Measurements from ENCODE around the gene FAM98A. TPM values are rescaled to one million over a fixed set of nuclear protein-coding genes. Genes with fewer than 3 reads are reported as not detected.

Gene FAM98A
- total and polyA plus RNA-seq, 9 of the 15 experiments (the other 6 are each of a cell fraction or from before 2014, with no cell fraction given): 16.5 to 238 (median 44.6) TPM

DNA sequence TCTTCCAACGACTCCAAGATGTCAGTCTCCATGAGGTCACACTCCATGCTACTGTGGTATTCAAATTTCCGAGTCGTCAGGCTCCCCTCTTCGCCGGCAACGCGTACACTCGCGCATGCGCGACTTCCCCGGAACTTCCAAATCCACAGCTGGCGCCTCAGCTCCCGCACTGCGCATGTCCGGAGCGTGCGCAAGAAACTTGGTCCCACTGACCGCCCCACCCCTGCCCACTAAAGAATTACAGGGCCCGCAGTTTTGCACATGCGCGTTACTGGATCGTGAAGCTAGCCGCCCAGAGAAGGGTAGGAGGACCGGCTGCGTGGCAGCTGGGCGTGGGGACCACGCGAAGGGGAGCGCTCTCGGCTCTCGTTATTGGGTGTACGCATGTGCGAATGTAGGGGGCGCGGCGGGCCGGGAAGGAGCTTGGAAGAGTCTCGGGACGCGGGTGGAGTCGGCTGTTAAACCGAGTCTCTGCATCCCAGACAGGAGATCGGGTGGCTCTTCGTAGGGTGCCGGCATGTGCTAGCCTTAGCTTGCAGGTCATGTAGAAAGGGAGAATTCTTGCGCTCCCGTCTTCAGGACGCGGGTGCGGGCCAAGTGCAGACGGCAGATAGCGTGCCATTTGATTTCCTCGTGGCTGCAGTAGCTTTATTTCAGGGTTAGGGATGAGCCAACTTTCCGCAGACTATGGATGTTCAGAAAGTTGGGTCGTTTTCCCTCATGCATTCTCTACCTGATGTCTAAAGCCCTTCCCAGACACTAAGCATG lies at the start of gene FAM98A (continued):
- TF ChIP-seq, protein P1, sequence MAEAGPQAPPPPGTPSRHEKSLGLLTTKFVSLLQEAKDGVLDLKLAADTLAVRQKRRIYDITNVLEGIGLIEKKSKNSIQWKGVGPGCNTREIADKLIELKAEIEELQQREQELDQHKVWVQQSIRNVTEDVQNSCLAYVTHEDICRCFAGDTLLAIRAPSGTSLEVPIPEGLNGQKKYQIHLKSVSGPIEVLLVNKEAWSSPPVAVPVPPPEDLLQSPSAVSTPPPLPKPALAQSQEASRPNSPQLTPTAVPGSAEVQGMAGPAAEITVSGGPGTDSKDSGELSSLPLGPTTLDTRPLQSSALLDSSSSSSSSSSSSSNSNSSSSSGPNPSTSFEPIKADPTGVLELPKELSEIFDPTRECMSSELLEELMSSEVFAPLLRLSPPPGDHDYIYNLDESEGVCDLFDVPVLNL (CRISPR knock-in tag; IDR thresholded peaks at IDR 0.05; ENCODE audit: low read depth): peak; percentile 51; the same call in 1 of the 2 replicates
- TF ChIP-seq MYBL2 (IDR thresholded peaks at IDR 0.05; ENCODE audit: low read depth): no peak
- TF ChIP-seq MYBL2 (CRISPR knock-in tag; IDR thresholded peaks at IDR 0.05; ENCODE audit: borderline replicate concordance): no peak
- peak; percentile 63; the same call in 1 of the 2 replicates for TF ChIP-seq SMAD4 (CRISPR knock-in tag; conservative IDR thresholded peaks at IDR 0.05)
- TF ChIP-seq, protein P2, sequence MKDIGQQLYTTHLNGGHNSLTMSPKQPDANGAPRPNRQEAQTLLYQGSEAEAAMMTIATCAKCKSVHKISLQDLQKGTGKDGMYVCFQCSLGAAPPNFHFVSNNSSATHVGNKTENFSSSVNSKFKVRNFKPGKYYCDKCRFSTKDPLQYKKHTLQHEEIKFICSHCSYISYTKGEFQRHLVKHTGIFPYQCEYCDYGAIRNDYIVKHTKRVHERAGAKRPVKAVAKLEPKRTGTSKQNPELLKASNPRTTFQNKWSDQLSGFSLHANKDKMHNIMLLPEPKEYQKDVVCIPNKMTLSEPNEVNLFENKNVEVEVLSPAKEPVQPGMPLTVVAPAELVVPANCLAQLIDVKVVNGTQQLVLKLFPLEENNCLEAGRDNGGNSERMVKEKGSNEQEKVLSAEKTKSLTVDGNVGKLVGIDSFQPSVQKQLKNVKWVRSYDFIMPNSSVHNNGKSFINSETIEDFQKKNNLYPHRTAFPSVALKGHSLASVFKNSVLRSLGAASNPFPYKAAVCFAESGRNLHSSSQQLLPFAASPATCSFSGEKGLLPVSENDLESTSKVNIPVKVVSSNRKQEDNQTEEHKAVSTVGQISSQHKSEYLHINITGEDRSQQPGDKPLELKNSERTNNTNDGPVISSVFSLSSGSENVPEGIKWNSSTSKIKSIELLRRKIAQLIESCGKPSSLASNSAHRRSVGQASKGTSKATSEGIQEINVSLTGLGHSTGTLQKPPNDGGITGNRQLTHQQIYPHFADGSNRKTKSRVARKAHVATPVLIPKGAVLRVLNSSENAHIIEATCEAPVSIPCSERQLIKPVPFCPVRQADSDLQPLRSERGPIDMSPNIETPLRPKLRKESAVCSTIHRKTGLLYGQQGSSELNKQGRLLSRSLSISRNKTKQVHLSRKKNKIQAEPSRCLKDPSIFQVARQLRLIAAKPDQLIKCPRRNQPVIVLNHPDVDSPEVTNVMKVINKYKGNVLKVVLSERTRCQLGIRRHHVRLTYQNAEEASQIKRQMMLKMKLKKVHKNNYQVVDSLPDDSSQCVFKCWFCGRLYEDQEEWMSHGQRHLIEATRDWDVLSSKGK (CRISPR knock-in tag; IDR thresholded peaks at IDR 0.05): no peak
- no peak for TF ChIP-seq SMAD3 (CRISPR knock-in tag; conservative IDR thresholded peaks at IDR 0.05)
- no peak for TF ChIP-seq ILK (tag; IDR thresholded peaks at IDR 0.05; ENCODE audit: borderline replicate concordance, low read depth)
- no peak for TF ChIP-seq ZNF57 (CRISPR knock-in tag; IDR thresholded peaks at IDR 0.05)
- no peak for TF ChIP-seq CBX5 (IDR thresholded peaks at IDR 0.05; ENCODE audit: borderline replicate concordance, low read depth)
- TF ChIP-seq MCM5 (IDR thresholded peaks at IDR 0.05; ENCODE audit: low read depth): no peak
- no peak for TF ChIP-seq SREBF1 (IDR thresholded peaks at IDR 0.05; ENCODE audit: borderline replicate concordance, low read depth, low read length)
- TF ChIP-seq CBFA2T3 (IDR thresholded peaks at IDR 0.05): peak; percentile 14; the same call in 1 of the 2 replicates
- TF ChIP-seq ZNF224 (CRISPR knock-in tag; IDR thresholded peaks at IDR 0.05): peak; percentile 91
- no peak for TF ChIP-seq ZNF197 (CRISPR knock-in tag; IDR thresholded peaks at IDR 0.05; ENCODE audit: low read depth)
- no peak for TF ChIP-seq MCM2 (IDR thresholded peaks at IDR 0.05; ENCODE audit: low read depth)
- TF ChIP-seq ZNF41 (CRISPR knock-in tag; conservative IDR thresholded peaks at IDR 0.05): no peak
- TF ChIP-seq HDGF (IDR thresholded peaks at IDR 0.05): no peak
- TF ChIP-seq, protein P3, sequence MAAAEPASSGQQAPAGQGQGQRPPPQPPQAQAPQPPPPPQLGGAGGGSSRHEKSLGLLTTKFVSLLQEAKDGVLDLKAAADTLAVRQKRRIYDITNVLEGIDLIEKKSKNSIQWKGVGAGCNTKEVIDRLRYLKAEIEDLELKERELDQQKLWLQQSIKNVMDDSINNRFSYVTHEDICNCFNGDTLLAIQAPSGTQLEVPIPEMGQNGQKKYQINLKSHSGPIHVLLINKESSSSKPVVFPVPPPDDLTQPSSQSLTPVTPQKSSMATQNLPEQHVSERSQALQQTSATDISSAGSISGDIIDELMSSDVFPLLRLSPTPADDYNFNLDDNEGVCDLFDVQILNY (CRISPR knock-in tag; IDR thresholded peaks at IDR 0.05): peak; percentile 69; the same call in 1 of the 2 replicates
- TF ChIP-seq SMAD2 (IDR thresholded peaks at IDR 0.05; ENCODE audit: low read depth, low read length): no peak
- TF ChIP-seq SIN3A (IDR thresholded peaks at IDR 0.05; ENCODE audit: borderline replicate concordance in 2 of 2, control insufficient read depth in 1 of 2, low read depth in 2 of 2, low read length in 2 of 2): 0 out of 4 replicates have a peak, but pooled peaks of 1 of the 2 experiments have one; percentile 6
- TF ChIP-seq ZFX (CRISPR knock-in tag; IDR thresholded peaks at IDR 0.05): peak; percentile 39
- TF ChIP-seq FOXA3 (CRISPR knock-in tag; conservative IDR thresholded peaks at IDR 0.05 in 1 of 2, IDR thresholded peaks at IDR 0.05 in 1 of 2): peak in 1 of 2 experiments; percentile 85; a peak in 1 of 4 replicates
